MG63 (cell line): ENCODE measurements around the gene B4GALT6. TPM values are rescaled to one million over a fixed set of nuclear protein-coding genes. Genes with fewer than 3 reads are reported as not detected.
"Not testable (repeated sequence)": the region's sequence is repeated elsewhere in the genome, so short reads cannot be mapped to it uniquely, and the experiment has no call there.

Experiments
- DNase-seq: peaks from one replicate; pipeline ENCODE4 v3.0.0-alpha.2; 2020
- H3K27me3 ChIP-seq: fragments of 250-450 bp; sonication (Bioruptor Pico); 2 replicates; pipeline ENCODE4 v1.5.1; 2020; ENCODE audit warnings: mild to moderate bottlenecking, moderate library complexity
- H3K36me3 ChIP-seq: fragments of 250-450 bp; sonication (Bioruptor Pico); 2 replicates; pipeline ENCODE4 v1.5.1; 2020; ENCODE audit warnings: mild to moderate bottlenecking, moderate library complexity
- H3K4me3 ChIP-seq: fragments of 250-450 bp; sonication (Bioruptor Pico); 2 replicates; pipeline ENCODE4 v1.5.1; 2020; ENCODE audit warnings: mild to moderate bottlenecking, moderate library complexity
- H3K9me3 ChIP-seq: fragments of 250-450 bp; sonication (Bioruptor Pico); 2 replicates; pipeline ENCODE4 v1.5.1; 2020; ENCODE audit warnings: mild to moderate bottlenecking, moderate library complexity
- total RNA-seq: library from RNA; depleted of rRNA; stranded (reverse); fragments of >200 nt; shearing (Covaris generic); gene quantifications from 2 replicates; pipeline ENCODE4 v1.2.3, GENCODE V29; 2014; ENCODE audit warnings: low replicate concordance; rRNA removed

The B4GALT6 gene
- 1.7 and 2.0 TPM in 2 replicates for total RNA-seq

GRCh38 chr18:31684279-31685096 lies at the start of gene B4GALT6:
B4GALT6 (minus strand) TSS chr18:31684581; CDS start chr18:31684426, 155 bp downstream.
- Histone ChIP-seq H3K4me3 (peak within 1 kb of the TSS; percentile 64), H3K9me3 (no peaks in the 10 kb centered on the region), H3K36me3 (no peaks in the 10 kb centered on the region), H3K27me3 (no peaks in the 10 kb centered on the region)
- DNase-seq: peak; percentile 37

- no peak for DNase-seq
- Histone ChIP-seq H3K27me3 (no peaks in the 10 kb centered on the region), H3K9me3 (no peaks in the 10 kb centered on the region), H3K36me3 (no peaks in the 10 kb centered on the region), H3K4me3 (no peak overlapping the region)
These were observed 47.2 kb upstream of the B4GALT6 start for GRCh38 chr18:31731628-31732027.

GRCh38 chr18:31729196-31729595 lies 44.8 kb upstream of the B4GALT6 start:
- H3K27me3 ChIP-seq, H3K4me3 ChIP-seq, H3K9me3 ChIP-seq, DNase-seq, H3K36me3 ChIP-seq: not testable (repeated sequence)

- no peaks in the 10 kb centered on the region for H3K36me3 ChIP-seq
- H3K27me3 ChIP-seq: no peaks in the 10 kb centered on the region
- peak overlapping the region; percentile 36 for H3K4me3 ChIP-seq
- peak; percentile 9 for DNase-seq
- H3K9me3 ChIP-seq: no peaks in the 10 kb centered on the region; the same call in 1 of the 2 replicates
These were observed 39.8 kb upstream of the B4GALT6 start for GRCh38 chr18:31723990-31724711.

GRCh38 chr18:31723639-31723989 lies 39.2 kb upstream of the B4GALT6 start:
- no peaks in the 10 kb centered on the region for H3K36me3 ChIP-seq
- H3K4me3 ChIP-seq: no peak overlapping the region; the same call in 1 of the 2 replicates
- no peaks in the 10 kb centered on the region; the same call in 1 of the 2 replicates for H3K9me3 ChIP-seq
- DNase-seq: no peak
- no peaks in the 10 kb centered on the region for H3K27me3 ChIP-seq

GRCh38 chr18:31722369-31722957 lies 38.1 kb upstream of the B4GALT6 start:
- no peaks in the 10 kb centered on the region; the same call in 1 of the 2 replicates for H3K9me3 ChIP-seq
- H3K4me3 ChIP-seq: no peak overlapping the region
- H3K36me3 ChIP-seq: no peaks in the 10 kb centered on the region
- peak; percentile 53 for DNase-seq
- H3K27me3 ChIP-seq: no peaks in the 10 kb centered on the region

GRCh38 chr18:31721601-31722000 lies 37.2 kb upstream of the B4GALT6 start:
- no peaks in the 10 kb centered on the region; the same call in 1 of the 2 replicates for H3K9me3 ChIP-seq
- no peak for DNase-seq
- H3K27me3 ChIP-seq: no peaks in the 10 kb centered on the region

GRCh38 chr18:31720867-31721266 lies 36.5 kb upstream of the B4GALT6 start:
- H3K4me3 ChIP-seq: no peak overlapping the region
- no peak for DNase-seq
- no peaks in the 10 kb centered on the region for H3K36me3 ChIP-seq
- H3K27me3 ChIP-seq: no peaks in the 10 kb centered on the region
- no peaks in the 10 kb centered on the region; the same call in 1 of the 2 replicates for H3K9me3 ChIP-seq

More at GRCh38 chr18:31721601-31722000, 37.2 kb upstream of the B4GALT6 start:
- Histone ChIP-seq H3K36me3 (no peaks in the 10 kb centered on the region), H3K4me3 (no peak overlapping the region)

GRCh38 chr18:31719363-31720006 lies 35.1 kb upstream of the B4GALT6 start:
- no peaks in the 10 kb centered on the region for H3K27me3 ChIP-seq
- H3K9me3 ChIP-seq: no peaks in the 10 kb centered on the region; the same call in 1 of the 2 replicates

GRCh38 chr18:31718386-31718785 lies 34.0 kb upstream of the B4GALT6 start:
- no peaks in the 10 kb centered on the region; the same call in 1 of the 2 replicates for H3K9me3 ChIP-seq
- no peaks in the 10 kb centered on the region for H3K27me3 ChIP-seq
- no peaks in the 10 kb centered on the region for H3K36me3 ChIP-seq
- H3K4me3 ChIP-seq: no peak overlapping the region
- no peak for DNase-seq

More at GRCh38 chr18:31719363-31720006, 35.1 kb upstream of the B4GALT6 start:
- Histone ChIP-seq H3K4me3 (no peak overlapping the region), H3K36me3 (no peaks in the 10 kb centered on the region)
- no peak for DNase-seq

GRCh38 chr18:31716362-31716761 lies 32.0 kb upstream of the B4GALT6 start:
- Histone ChIP-seq H3K36me3 (no peaks in the 10 kb centered on the region), H3K4me3 (no peak overlapping the region), H3K27me3 (no peaks in the 10 kb centered on the region), H3K9me3 (no peaks in the 10 kb centered on the region; the same call in 1 of the 2 replicates)
- DNase-seq: no peak

- DNase-seq: no peak
- Histone ChIP-seq H3K4me3 (no peak overlapping the region), H3K36me3 (no peaks in the 10 kb centered on the region), H3K27me3 (no peaks in the 10 kb centered on the region), H3K9me3 (no peaks in the 10 kb centered on the region)
These were observed 27.2 kb upstream of the B4GALT6 start for GRCh38 chr18:31711365-31712172.

GRCh38 chr18:31710826-31711225 lies 26.4 kb upstream of the B4GALT6 start:
- Histone ChIP-seq H3K4me3 (no peak overlapping the region), H3K36me3 (no peaks in the 10 kb centered on the region), H3K27me3 (no peaks in the 10 kb centered on the region), H3K9me3 (no peaks in the 10 kb centered on the region)
- DNase-seq: no peak

GRCh38 chr18:31707815-31708214 lies 23.4 kb upstream of the B4GALT6 start:
- no peaks in the 10 kb centered on the region for H3K9me3 ChIP-seq
- no peak for DNase-seq

GRCh38 chr18:31702449-31702848 lies 18.1 kb upstream of the B4GALT6 start:
- Histone ChIP-seq H3K27me3 (no peaks in the 10 kb centered on the region), H3K9me3 (no peaks in the 10 kb centered on the region), H3K4me3 (no peak overlapping the region), H3K36me3 (no peaks in the 10 kb centered on the region)
- no peak for DNase-seq

More at GRCh38 chr18:31707815-31708214, 23.4 kb upstream of the B4GALT6 start:
- no peak overlapping the region for H3K4me3 ChIP-seq
- no peaks in the 10 kb centered on the region for H3K27me3 ChIP-seq
- no peaks in the 10 kb centered on the region for H3K36me3 ChIP-seq

- Histone ChIP-seq H3K36me3 (no peaks in the 10 kb centered on the region), H3K9me3 (no peaks in the 10 kb centered on the region), H3K27me3 (no peaks in the 10 kb centered on the region), H3K4me3 (no peak overlapping the region)
- DNase-seq: no peak
These were observed 17.4 kb upstream of the B4GALT6 start for GRCh38 chr18:31701744-31702143.
